SH-SY5Y (cell line): ENCODE measurements around the gene KRT4.

Experiments
- GATA2 ChIP-seq: IDR thresholded peaks from 2 replicates; pipeline ENCODE4 v1.6.1; 2011; ENCODE audit warnings: mild to moderate bottlenecking, low read depth, low read length
- GATA3 ChIP-seq: IDR thresholded peaks from 2 replicates; pipeline ENCODE4 v1.6.1; 2011; ENCODE audit warnings: low read depth, mild to moderate bottlenecking, low read length, moderate library complexity

- TF ChIP-seq GATA3 (no peak), GATA2 (no peak)
Observed at GRCh38 chr12:52788192-52788875, 25.6 kb downstream of the KRT4 start.
